DMS 273 (cell line): ENCODE measurements around the gene HCN3.
"Not testable (repeated sequence)": the region's sequence is repeated elsewhere in the genome, so short reads cannot be mapped to it uniquely, and the experiment has no call there.

Experiments
- DNase-seq: peaks from one replicate; lab custom pipeline; 2025; ENCODE audit not compliant: unreplicated experiment; lab: John Stamatoyannopoulos, UW

Gene HCN3

GRCh38 chr1:155328856-155329255, 51.6 kb downstream of the HCN3 start:
- DNase-seq: not testable (repeated sequence)

GRCh38 chr1:155329980-155330598, 52.8 kb downstream of the HCN3 start:
- no peak for DNase-seq

DNA sequence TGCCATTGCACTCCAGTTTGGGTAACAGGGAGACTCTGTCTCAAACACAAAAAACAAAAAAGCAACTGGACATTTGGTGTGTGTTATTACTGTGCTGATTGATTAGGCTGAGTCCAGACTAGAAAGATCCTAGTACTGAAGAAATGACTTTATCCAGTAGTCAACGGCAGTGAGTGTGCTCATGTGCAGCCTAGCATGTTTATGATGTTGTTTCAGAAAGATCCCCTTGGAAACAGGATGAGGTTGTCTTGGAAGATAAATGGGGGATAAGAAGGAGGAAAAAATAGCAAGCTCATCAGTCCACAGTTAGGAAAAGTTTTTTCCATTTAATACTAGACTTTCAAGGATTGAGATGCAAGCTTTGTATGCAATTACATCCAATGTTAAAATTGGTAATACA, 57.7 kb downstream of the HCN3 start:
- no peak for DNase-seq
